B cell (primary cell): ENCODE results near the gene ZDHHC19. TPM values are rescaled to one million over a fixed set of nuclear protein-coding genes. Genes with fewer than 3 reads are reported as not detected.
A peak's percentile ranks its signal among the peaks of the same experiment; 100 is the strongest.

Source experiments
- ATAC-seq: fragments of 200-7000 bp; cut with Tn5 transposase; one replicate; pipeline ENCODE4 v1.10.0; 2021; ENCODE audit warnings: low read depth, mild to moderate bottlenecking, moderate number of reproducible peaks, moderate library complexity
- CTCF ChIA-PET: fragments of 350-600 bp; sonication (Branson Sonifier 250); formaldehyde crosslinking; loops from one replicate; lab custom pipeline; 2021; ENCODE audit warnings: antibody characterized with exemption, inconsistent platforms; lab: Charles Lee
- POLR2A ChIA-PET: fragments of 350-600 bp; sonication (Branson Sonifier 250); formaldehyde crosslinking; loops from one replicate; lab custom pipeline; 2021; ENCODE audit warnings: antibody characterized with exemption; lab: Charles Lee
- DNase-seq: peaks from one replicate; pipeline ENCODE4 v3.0.0; 2013
- H2AFZ ChIP-seq: 2 replicates; pipeline ENCODE4 v1.6.1; 2012; ENCODE audit warnings: mild to moderate bottlenecking, low read depth, low read length; ENCODE audit not compliant: insufficient read depth, poor library complexity, severe bottlenecking
- H3K27ac ChIP-seq, 2 donors: 1 replicate in 1 of 2; 2 replicates in 1 of 2; pipeline ENCODE4 v1.5.1; 2012 to 2013; ENCODE audit warnings: low read length in 2 of 2, mild to moderate bottlenecking in 2 of 2, moderate library complexity in 1 of 2
- H3K27me3 ChIP-seq, 4 experiments: fragments of 200-600 bp in 1 of 4; sonication (generic) in 1 of 4; replicated peaks in 1 of 4; 1 replicate in 2 of 4; 2 replicates in 2 of 4; pipeline versions ENCODE4 v1.6.1 to v1.7.0; 2013 to 2016; ENCODE audit warnings: low read length in 3 of 4, mild to moderate bottlenecking in 2 of 4, mixed read lengths in 1 of 4, moderate library complexity in 1 of 4; ENCODE audit not compliant: insufficient read depth in 4 of 4, control insufficient read depth in 3 of 4; ENCODE audit errors: control extremely low read depth in 1 of 4
- H3K36me3 ChIP-seq, 2 experiments: replicated peaks in 1 of 2; 1 replicate in 1 of 2; 2 replicates in 1 of 2; pipeline versions ENCODE4 v1.6.1 to v1.7.1; 2013; ENCODE audit warnings: low read length in 1 of 2; ENCODE audit not compliant: insufficient read depth in 2 of 2, control insufficient read depth in 1 of 2; ENCODE audit errors: control extremely low read depth in 1 of 2, extremely low read depth in 1 of 2
- H3K4me1 ChIP-seq, 2 donors: fragments of 200-600 bp in 1 of 2; sonication (generic) in 1 of 2; 1 replicate in 1 of 2; 2 replicates in 1 of 2; pipeline versions ENCODE4 v1.5.1 to v1.6.1; 2013 to 2017; ENCODE audit warnings: low read length in 2 of 2; ENCODE audit not compliant: control insufficient read depth in 2 of 2, insufficient read depth in 2 of 2
- H3K4me2 ChIP-seq: replicated peaks from 2 replicates; pipeline ENCODE3; 2012; ENCODE audit warnings: mild to moderate bottlenecking, low read depth, low read length; ENCODE audit not compliant: poor library complexity, severe bottlenecking
- H3K4me3 ChIP-seq, 5 experiments: fragments of 200-600 bp in 1 of 5; sonication (generic) in 1 of 5; 1 replicate in 3 of 5; 2 replicates in 2 of 5; pipeline versions ENCODE4 v1.5.1 to v1.7.0; 2011 to 2016; ENCODE audit warnings: low read length in 4 of 5, mild to moderate bottlenecking in 4 of 5, low read depth in 2 of 5, control low read depth in 1 of 5, moderate library complexity in 1 of 5; ENCODE audit not compliant: insufficient read depth in 1 of 5; ENCODE audit errors: control extremely low read depth in 1 of 5, extremely low read depth in 1 of 5
- H3K79me2 ChIP-seq: fragments of 200-600 bp; sonication (generic); one replicate; pipeline ENCODE4 v1.6.0; 2016; ENCODE audit warnings: low read length; ENCODE audit not compliant: control insufficient read depth, insufficient read depth
- H3K9ac ChIP-seq: fragments of 200-600 bp; sonication (generic); 2 replicates; pipeline ENCODE4 v1.6.1; 2017; ENCODE audit warnings: mild to moderate bottlenecking, low read length, moderate library complexity
- H3K9me3 ChIP-seq, 3 donors: one replicate each; pipeline versions ENCODE4 v1.6.1 to v1.7.1; 2013; ENCODE audit warnings: low read length in 2 of 3; ENCODE audit not compliant: control insufficient read depth in 2 of 3, insufficient read depth in 1 of 3; ENCODE audit errors: control extremely low read depth in 1 of 3
- H4K20me1 ChIP-seq: 2 replicates; pipeline ENCODE4 v1.6.0; 2012; ENCODE audit warnings: mild to moderate bottlenecking, low read length; ENCODE audit not compliant: insufficient read depth, control insufficient read depth, poor library complexity, severe bottlenecking
- H3K27ac Mint-ChIP-seq: one replicate; pipeline ENCODE4 v1.8.0; 2021; ENCODE audit warnings: mixed read lengths
- H3K27me3 Mint-ChIP-seq: one replicate; pipeline ENCODE4 v1.8.0; 2021; ENCODE audit warnings: mixed read lengths
- H3K4me1 Mint-ChIP-seq: one replicate; pipeline ENCODE4 v1.8.0; 2021; ENCODE audit warnings: mixed read lengths
- H3K4me3 Mint-ChIP-seq: one replicate; pipeline ENCODE4 v1.8.0; 2021; ENCODE audit warnings: mixed read lengths
- H3K9me3 Mint-ChIP-seq: one replicate; pipeline ENCODE4 v1.8.0; 2022; ENCODE audit warnings: mixed read lengths; ENCODE audit not compliant: insufficient read depth
- CTCF ChIP-seq: fragments of 200-600 bp; IDR thresholded peaks from one replicate; pipeline ENCODE4 v1.8.0; 2022; ENCODE audit warnings: antibody characterized with exemption, mild to moderate bottlenecking
- EZH2 ChIP-seq: IDR thresholded peaks from 2 replicates; pipeline ENCODE4 v1.6.1; 2012; ENCODE audit warnings: borderline replicate concordance, low read depth, mild to moderate bottlenecking, moderate library complexity, low read length; ENCODE audit not compliant: insufficient read depth, poor library complexity, severe bottlenecking
- WGBS: methylation state at CpG from one replicate; pipeline ENCODE4 v1.1.5; 2013; ENCODE audit warnings: missing lambda C conversion rate; ENCODE audit not compliant: insufficient coverage; 5-methylcytosine and 5-hydroxymethylcytosine counted together
- intact Hi-C: fragments of 100-400 bp; cut with micrococcal nuclease; formaldehyde crosslinking; loops from one replicate; pipeline ENCODE4 v1.10.0; 2022
- polyA plus RNA-seq: library from polyadenylated mRNA; depleted of rRNA; stranded (reverse); fragments of >200 nt; gene quantifications from 2 replicates; pipeline ENCODE4 v1.2.3, GENCODE V29; 2012
- total RNA-seq, 2 donors: library from RNA; stranded (reverse); fragments of 120-200 nt in 1 of 2; gene quantifications; 1 replicate in 1 of 2; 2 replicates in 1 of 2; pipeline versions ENCODE4 v1.2.3 to v1.2.4, GENCODE V29; 2013 to 2022

The ZDHHC19 gene
- total and polyA plus RNA-seq, 2 donors (not counting 1 experiment from before 2014, with no cell fraction given), result 0.91 to 6.0 TPM

GRCh38 chr3:196192036-196192523, 19.1 kb downstream of the ZDHHC19 start:
- Histone ChIP-seq H3K9ac (peak overlapping the region; percentile 44), H3K36me3 (no peaks in the 10 kb centered on the region), H3K4me2 (peak overlapping the region; percentile 65), H3K27me3 (no peaks in the 10 kb centered on the region), H3K9me3 (no peaks in the 10 kb centered on the region), H4K20me1 (no peaks in the 10 kb centered on the region), H3K27ac (peak overlapping the region; percentile 91 to 94), H3K79me2 (no peaks in the 10 kb centered on the region), H2AFZ (peak overlapping the region; percentile 80), H3K4me3 (no peak overlapping the region), H3K4me1 (peaks cover 39 to 68% of the 10 kb centered on the region in 2 donors)
- no peak for TF ChIP-seq EZH2
- TF ChIP-seq CTCF, result no peak
- DNase-seq (peak; percentile 92), ATAC-seq (peak; percentile 65)
- H3K4me1 Mint-ChIP-seq, result peaks cover 40% of the 10 kb centered on the region
- 29% methylated on average over 11 of the region's 11 CpGs for WGBS
- CTCF ChIA-PET, result interaction anchor here (0.8 to 11.5 kb wide), 2 partner anchors 11 to 117 kb away, joined by 4 to 467 read pairs; no protein-coding TSS in a partner anchor
- H3K27me3 Mint-ChIP-seq, result no peaks in the 10 kb centered on the region
- H3K27ac Mint-ChIP-seq, result peak overlapping the region; percentile 98
- intact Hi-C loops, result loop anchor here (1.0 kb wide), 2 partner anchors 12 to 110 kb away; partner anchors contain the start of gene TFRC
- H3K4me3 Mint-ChIP-seq, result peak overlapping the region; percentile 80
- POLR2A ChIA-PET, result interaction anchor here (1.0 to 3.5 kb wide), 4 partner anchors 10 to 120 kb away, joined by 3 to 11 read pairs (median 6); no protein-coding TSS in a partner anchor
- no peaks in the 10 kb centered on the region for H3K9me3 Mint-ChIP-seq
